ENCODE measurements around the gene LMNA. TPM values are rescaled to one million over a fixed set of nuclear protein-coding genes. Genes with fewer than 3 reads are reported as not detected.

Gene LMNA
- total and polyA plus RNA-seq, 7 experiments from 2014 or later: 0.20 to 470 (median 11.8) TPM; not detected in 1

DNA sequence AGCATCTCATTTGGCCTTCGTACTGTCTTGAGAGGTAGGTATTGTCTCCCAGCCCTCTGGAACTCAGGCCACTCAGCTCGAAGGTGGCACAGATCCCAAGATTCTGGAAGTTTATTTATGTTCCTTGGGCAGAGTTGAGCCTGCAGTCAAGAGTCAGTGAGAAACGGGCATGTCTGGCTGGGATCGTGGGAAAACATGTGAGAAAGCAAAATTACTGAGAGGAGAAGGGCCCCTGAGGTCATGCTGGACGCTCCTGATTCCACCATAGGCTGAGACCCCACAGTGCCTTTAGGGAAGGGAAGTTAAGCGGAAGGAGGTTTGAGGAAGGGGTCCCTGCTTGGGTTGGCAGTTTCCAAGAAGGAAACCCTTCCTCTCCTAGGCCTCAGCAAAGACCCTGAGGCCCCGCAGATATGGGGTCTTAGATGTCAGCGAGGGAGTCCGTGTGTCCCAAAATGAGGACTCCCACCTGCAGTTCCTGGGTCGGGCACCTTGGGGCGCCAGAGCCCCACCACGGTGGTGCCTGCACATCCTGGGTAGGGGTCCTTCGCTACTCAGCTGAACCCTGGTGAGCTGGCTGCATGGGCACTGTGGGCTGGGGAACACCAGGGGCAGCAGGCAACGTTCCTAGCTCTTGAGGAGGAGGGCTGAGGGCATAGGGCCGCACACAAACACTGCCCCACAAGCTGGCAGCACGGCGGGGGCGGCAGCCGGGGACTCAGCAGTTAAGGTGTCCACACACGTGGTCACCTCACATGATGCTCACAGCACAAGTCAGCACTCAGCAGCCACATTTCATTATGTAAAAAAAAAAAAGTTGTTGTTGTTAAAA is 26.6 kb downstream of the LMNA start:
- peak; percentile 10 for ATAC-seq
- Mint-ChIP-seq H3K27ac (peak overlapping the region in 1 of 9 donors; percentile 83), H3K9me3 (peaks cover 0 to 2% (median 0%) of the 10 kb centered on the region in 11 donors), H3K36me3 (no peaks in the 10 kb centered on the region), H3K27me3 (peaks cover 0 to 3% (median 0%) of the 10 kb centered on the region in 5 donors), H3K4me3 (no peak overlapping the region), H3K4me1 (peaks cover 3 to 7% (median 4%) of the 10 kb centered on the region in 7 donors)
- H3K36me3 ChIP-seq (ENCODE audit: control insufficient read depth in 2 of 3, insufficient read depth in 3 of 3, low read length in 3 of 3): no peaks in the 10 kb centered on the region
- H3K4me1 ChIP-seq (ENCODE audit: control insufficient read depth in 2 of 2, insufficient read depth in 2 of 2, low read length in 2 of 2): peaks cover 0 to 1% of the 10 kb centered on the region in 2 donors
- intact Hi-C loops (cut with micrococcal nuclease): loop anchor here (1.0 to 10.0 kb wide), 2 partner anchors 84 to 304 kb away; no protein-coding TSS in a partner anchor
- no peaks in the 10 kb centered on the region for H3K9me3 ChIP-seq (ENCODE audit: control insufficient read depth in 2 of 3, low read length in 3 of 3)
- H3K27ac ChIP-seq (ENCODE audit: low read depth, low read length): no peak overlapping the region
- peak in 1 of 9 donors; percentile 52 for DNase-seq
- H3K4me3 ChIP-seq (ENCODE audit: low read length): no peak overlapping the region
- POLR2A ChIA-PET: interaction anchor here (1.0 kb wide), 1 partner anchor 44 kb away, joined by 3 read pairs; no protein-coding TSS in a partner anchor
- no peaks in the 10 kb centered on the region for H3K27me3 ChIP-seq (ENCODE audit: control insufficient read depth in 2 of 2, insufficient read depth in 2 of 2, low read length in 2 of 2)
- CTCF ChIA-PET: interaction anchor here (0.6 to 12.2 kb wide), 7 partner anchors 11 to 1711 kb away, joined by 3 to 127 read pairs (median 3); no protein-coding TSS in a partner anchor

GRCh38 chr1:156143765-156144489 is 29.4 kb downstream of the LMNA start:
- Histone ChIP-seq H3K4me3 (ENCODE audit: low read length) (no peak overlapping the region), H3K36me3 (ENCODE audit: control insufficient read depth in 2 of 3, insufficient read depth in 3 of 3, low read length in 3 of 3) (no peaks in the 10 kb centered on the region), H3K27ac (ENCODE audit: low read depth, low read length) (no peak overlapping the region), H3K9me3 (ENCODE audit: control insufficient read depth in 2 of 3, low read length in 3 of 3) (no peaks in the 10 kb centered on the region), H3K4me1 (ENCODE audit: control insufficient read depth in 2 of 2, insufficient read depth in 2 of 2, low read length in 2 of 2) (peaks cover 0 to 6% of the 10 kb centered on the region in 2 donors), H3K27me3 (ENCODE audit: control insufficient read depth in 2 of 2, insufficient read depth in 2 of 2, low read length in 2 of 2) (no peaks in the 10 kb centered on the region)
- Mint-ChIP-seq H3K27ac (peak overlapping the region in 2 of 9 donors; percentile 46 to 67), H3K9me3 (peaks cover 0 to 2% (median 0%) of the 10 kb centered on the region in 11 donors), H3K4me1 (peaks cover 6 to 25% (median 15%) of the 10 kb centered on the region in 7 donors), H3K27me3 (peaks cover 0 to 8% (median 0%) of the 10 kb centered on the region in 5 donors), H3K4me3 (no peak overlapping the region), H3K36me3 (no peaks in the 10 kb centered on the region)
- POLR2A ChIA-PET: no interaction called here
- ATAC-seq: no peak
- intact Hi-C loops (cut with micrococcal nuclease): loop anchor here in 1 of 2 donors (10.0 kb wide), 1 partner anchor 301 kb away; no protein-coding TSS in a partner anchor
- CTCF ChIA-PET: interaction anchor here (0.6 to 12.2 kb wide), 5 partner anchors 12 to 960 kb away, joined by 3 to 127 read pairs (median 3); no protein-coding TSS in a partner anchor
- DNase-seq: no peak

GRCh38 chr1:156144742-156145141 is 30.2 kb downstream of the LMNA start:
- H3K36me3 ChIP-seq (ENCODE audit: control insufficient read depth in 2 of 3, insufficient read depth in 3 of 3, low read length in 3 of 3): no peaks in the 10 kb centered on the region
- intact Hi-C loops (cut with micrococcal nuclease): loop anchor here in 1 of 2 donors (10.0 kb wide), 1 partner anchor 300 kb away; no protein-coding TSS in a partner anchor
- DNase-seq (no peak), ATAC-seq (no peak)
- no peak overlapping the region for H3K27ac ChIP-seq (ENCODE audit: low read depth, low read length)
- H3K27ac Mint-ChIP-seq: no peak overlapping the region
- no peak overlapping the region for H3K4me3 ChIP-seq (ENCODE audit: low read length)
- H3K36me3 Mint-ChIP-seq: no peaks in the 10 kb centered on the region
- peaks cover 0 to 2% (median 0%) of the 10 kb centered on the region in 11 donors for H3K9me3 Mint-ChIP-seq
- H3K9me3 ChIP-seq (ENCODE audit: control insufficient read depth in 2 of 3, low read length in 3 of 3): no peaks in the 10 kb centered on the region
- ChIA-PET POLR2A (no interaction called here), CTCF (interaction anchor here (1.3 to 12.2 kb wide), 2 partner anchors 79 to 84 kb away, joined by 3 to 127 read pairs; no protein-coding TSS in a partner anchor)
- no peaks in the 10 kb centered on the region for H3K27me3 ChIP-seq (ENCODE audit: control insufficient read depth in 2 of 2, insufficient read depth in 2 of 2, low read length in 2 of 2)
- peaks cover 0 to 8% (median 0%) of the 10 kb centered on the region in 5 donors for H3K27me3 Mint-ChIP-seq
- peaks cover 6 to 25% (median 15%) of the 10 kb centered on the region in 7 donors for H3K4me1 Mint-ChIP-seq
- peaks cover 0 to 6% of the 10 kb centered on the region in 2 donors for H3K4me1 ChIP-seq (ENCODE audit: control insufficient read depth in 2 of 2, insufficient read depth in 2 of 2, low read length in 2 of 2)
- no peak overlapping the region for H3K4me3 Mint-ChIP-seq

DNA sequence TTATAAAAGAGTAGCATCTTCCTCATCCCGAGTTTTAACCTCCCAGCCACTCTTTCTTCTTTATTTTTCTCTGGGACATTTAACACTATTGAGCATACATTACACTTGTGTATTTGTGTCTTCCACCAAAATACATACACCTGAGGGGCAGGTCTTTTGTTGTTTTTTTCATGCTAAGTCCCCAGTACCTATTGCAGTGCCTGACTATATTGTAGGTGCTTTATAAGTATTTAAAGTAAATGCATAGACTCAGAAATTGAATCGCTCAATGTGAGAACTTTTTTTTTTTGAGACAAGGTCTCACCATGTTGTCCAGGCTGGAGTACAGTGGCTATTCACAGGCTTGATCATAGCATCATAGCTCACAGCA is 31.1 kb downstream of the LMNA start:
- H3K4me1 Mint-ChIP-seq: peaks cover 6 to 28% (median 15%) of the 10 kb centered on the region in 7 donors
- H3K27ac Mint-ChIP-seq: peak overlapping the region in 3 of 9 donors; percentile 9 to 65 (median 63)
- Histone ChIP-seq H3K4me1 (ENCODE audit: control insufficient read depth in 2 of 2, insufficient read depth in 2 of 2, low read length in 2 of 2) (peaks cover 0 to 6% of the 10 kb centered on the region in 2 donors), H3K27me3 (ENCODE audit: control insufficient read depth in 2 of 2, insufficient read depth in 2 of 2, low read length in 2 of 2) (no peaks in the 10 kb centered on the region), H3K27ac (ENCODE audit: low read depth, low read length) (no peak overlapping the region), H3K9me3 (ENCODE audit: control insufficient read depth in 2 of 3, low read length in 3 of 3) (no peaks in the 10 kb centered on the region), H3K4me3 (ENCODE audit: low read length) (no peak overlapping the region), H3K36me3 (ENCODE audit: control insufficient read depth in 2 of 3, insufficient read depth in 3 of 3, low read length in 3 of 3) (no peaks in the 10 kb centered on the region)
- DNase-seq (no peak), ATAC-seq (no peak)
- no peaks in the 10 kb centered on the region for H3K9me3 Mint-ChIP-seq
- H3K4me3 Mint-ChIP-seq: peak overlapping the region in 3 of 10 donors; percentile 55 to 66 (median 60)
- peaks cover 0 to 8% (median 0%) of the 10 kb centered on the region in 5 donors for H3K27me3 Mint-ChIP-seq
- H3K36me3 Mint-ChIP-seq: no peaks in the 10 kb centered on the region
- intact Hi-C loops (cut with micrococcal nuclease): loop anchor here (1.0 to 10.0 kb wide), 4 partner anchors 47 to 299 kb away; no protein-coding TSS in a partner anchor
- POLR2A ChIA-PET: interaction anchor here (0.6 to 0.8 kb wide), 2 partner anchors 80 to 173 kb away, joined by 5 to 6 read pairs; no protein-coding TSS in a partner anchor
- CTCF ChIA-PET: interaction anchor here (0.6 to 12.2 kb wide), 6 partner anchors 13 to 516 kb away, joined by 3 to 127 read pairs (median 4); no protein-coding TSS in a partner anchor

GRCh38 chr1:156146020-156146768 is 31.7 kb downstream of the LMNA start:
- Histone ChIP-seq H3K4me3 (ENCODE audit: low read length) (no peak overlapping the region), H3K4me1 (ENCODE audit: control insufficient read depth in 2 of 2, insufficient read depth in 2 of 2, low read length in 2 of 2) (peaks cover 0 to 6% of the 10 kb centered on the region in 2 donors), H3K9me3 (ENCODE audit: control insufficient read depth in 2 of 3, low read length in 3 of 3) (no peaks in the 10 kb centered on the region), H3K27me3 (ENCODE audit: control insufficient read depth in 2 of 2, insufficient read depth in 2 of 2, low read length in 2 of 2) (no peaks in the 10 kb centered on the region), H3K27ac (ENCODE audit: low read depth, low read length) (no peak overlapping the region), H3K36me3 (ENCODE audit: control insufficient read depth in 2 of 3, insufficient read depth in 3 of 3, low read length in 3 of 3) (no peaks in the 10 kb centered on the region)
- intact Hi-C loops (cut with micrococcal nuclease): loop anchor here (1.0 to 10.0 kb wide), 4 partner anchors 47 to 299 kb away; no protein-coding TSS in a partner anchor
- Mint-ChIP-seq H3K9me3 (no peaks in the 10 kb centered on the region), H3K4me1 (peaks cover 6 to 28% (median 15%) of the 10 kb centered on the region in 7 donors), H3K27me3 (peaks cover 0 to 8% (median 0%) of the 10 kb centered on the region in 5 donors), H3K27ac (peak overlapping the region in 7 of 9 donors; percentile 9 to 84 (median 63)), H3K36me3 (no peaks in the 10 kb centered on the region), H3K4me3 (peak overlapping the region; percentile 34 to 79 (median 63))
- ChIA-PET CTCF (interaction anchor here (0.7 to 12.2 kb wide), 6 partner anchors 12 to 87 kb away, joined by 3 to 127 read pairs (median 4); no protein-coding TSS in a partner anchor), POLR2A (interaction anchor here (0.8 to 1.2 kb wide), 2 partner anchors 67 to 79 kb away, joined by 3 to 6 read pairs; partner anchors contain the start of gene PMF1)
- peak in 7 of 9 donors; percentile 54 to 78 (median 71) for DNase-seq
- ATAC-seq: peak; percentile 63
